Stimulated activated CD8-positive, alpha-beta memory T cell treated with anti-CD3 and anti-CD28 coated beads, Interleukin-12 subunit alpha, Interleukin-12 subunit beta, amount 100 ng/mL, for 1 hour (primary cell): ENCODE results near the gene ELP4.
"Not testable (repeated sequence)": the region's sequence is repeated elsewhere in the genome, so short reads cannot be mapped to it uniquely, and the experiment has no call there.

Experiments
- DNase-seq: peaks from one replicate; pipeline ENCODE4 v3.0.0-alpha.2; 2020; ENCODE audit warnings: low read depth

The ELP4 gene

GRCh38 chr11:31509429-31510345 is at the start of gene ELP4, which contains the start of gene IMMP1L:
Gene ELP4, plus strand, starts transcription at chr11:31509767. Its CDS starts 18 bp downstream, at chr11:31509785.
Gene IMMP1L, minus strand, starts transcription at chr11:31509622. Its CDS starts 46,346 bp downstream, at chr11:31463276.
- peak; percentile 92 for DNase-seq

- DNase-seq: no peak
Measured at GRCh38 chr11:31464436-31464835, 45.1 kb upstream of the ELP4 start.

DNA sequence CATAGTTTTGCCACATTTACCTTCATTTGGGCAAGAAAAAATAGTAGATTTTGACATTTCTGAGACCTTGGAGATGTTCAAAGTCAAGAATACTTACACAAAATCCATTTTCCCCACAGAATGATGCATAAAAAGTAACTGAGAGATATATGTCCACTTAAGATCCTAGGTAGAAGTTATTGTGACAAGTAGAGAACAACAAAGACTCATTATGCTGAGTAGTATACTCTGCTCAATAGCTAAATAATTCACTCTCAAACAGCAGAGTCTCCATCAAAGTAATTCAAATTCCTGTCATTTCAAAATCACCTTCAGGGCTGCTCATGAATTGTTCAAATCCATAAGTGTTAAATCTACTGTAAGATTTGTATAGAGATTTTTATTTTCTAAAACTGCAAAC is 35.5 kb upstream of the ELP4 start:
- DNase-seq: no peak

- no peak for DNase-seq
Measured at GRCh38 chr11:31477528-31478222, 31.9 kb upstream of the ELP4 start.

DNA sequence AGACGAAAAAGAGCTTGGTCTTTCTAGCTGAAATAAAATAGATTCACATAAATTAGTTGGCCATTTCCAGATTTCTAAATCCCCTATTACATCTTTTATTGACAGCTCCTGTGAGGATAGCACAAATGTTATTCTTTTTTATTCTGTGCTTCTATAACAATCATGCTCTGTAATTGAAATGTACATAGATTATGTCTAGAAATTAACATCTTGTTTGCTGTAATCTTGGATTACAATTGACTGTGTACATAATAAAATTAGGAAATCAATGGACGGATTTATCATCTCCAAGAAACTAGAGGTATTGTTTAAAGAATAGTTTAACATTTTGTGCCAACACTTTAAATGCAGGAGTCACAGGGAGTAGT is 31.4 kb upstream of the ELP4 start:
- DNase-seq: no peak

DNA sequence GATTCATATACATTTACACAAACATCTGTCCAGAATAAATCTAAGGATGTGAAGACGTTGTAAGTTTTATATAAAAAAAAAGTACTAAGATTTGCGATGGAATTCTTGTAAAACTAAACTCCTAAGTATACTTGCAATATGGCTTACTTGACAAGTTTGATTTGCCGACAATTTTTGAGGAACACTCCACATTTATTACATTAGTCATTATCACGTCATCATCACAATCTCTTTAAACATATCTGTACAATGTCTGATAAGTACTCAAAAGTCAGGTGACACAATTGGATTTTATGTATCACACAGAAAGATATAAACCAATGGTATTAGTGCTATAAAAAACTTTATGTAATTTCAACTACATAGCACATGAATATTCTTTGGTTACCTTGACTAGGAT is 30.5 kb upstream of the ELP4 start:
- no peak for DNase-seq

- no peak for DNase-seq
Measured at GRCh38 chr11:31480930-31481329, 28.6 kb upstream of the ELP4 start.

GRCh38 chr11:31484497-31484896 is 25.1 kb upstream of the ELP4 start:
- DNase-seq: no peak

DNA sequence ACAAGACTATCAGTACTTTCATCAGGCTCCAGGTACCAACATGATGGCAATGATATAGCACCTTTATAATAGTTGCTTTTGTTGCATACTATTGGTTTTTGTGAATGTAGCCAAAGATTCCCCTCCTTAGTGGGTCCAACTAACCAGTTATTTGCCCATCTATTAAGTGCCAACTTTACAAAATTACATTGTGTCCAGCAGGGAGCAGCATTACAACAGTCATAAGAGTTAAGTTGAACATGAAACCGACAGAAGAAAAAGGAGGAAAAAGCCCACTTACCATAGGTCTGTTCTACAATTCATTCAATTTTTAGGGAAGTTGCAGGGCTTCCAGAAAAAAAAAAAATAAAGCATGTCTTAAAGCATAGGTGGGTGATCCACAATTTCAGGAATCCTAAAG is 21.7 kb upstream of the ELP4 start:
- no peak for DNase-seq

GRCh38 chr11:31492320-31492913 is 17.1 kb upstream of the ELP4 start:
- no peak for DNase-seq

GRCh38 chr11:31493235-31493634 is 16.3 kb upstream of the ELP4 start:
- DNase-seq: no peak

DNA sequence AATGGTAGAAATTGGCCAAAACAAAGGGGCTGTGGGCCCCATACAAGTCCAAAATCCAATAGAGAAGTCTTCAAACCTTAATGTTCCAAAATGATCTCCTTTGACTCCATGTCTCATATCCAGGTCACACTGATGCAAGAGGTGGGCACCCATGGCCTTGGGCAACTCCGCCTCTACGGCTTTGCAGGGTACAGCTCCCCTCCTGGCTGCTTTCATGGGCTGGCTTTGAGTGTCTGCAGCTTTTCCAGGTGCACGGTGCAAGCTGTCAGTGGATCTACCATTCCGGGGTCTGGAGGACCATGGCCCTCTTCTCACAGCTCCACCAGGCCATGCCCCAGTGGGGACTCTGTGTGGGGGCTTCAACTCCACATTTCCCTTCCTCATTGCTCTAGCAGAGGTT is 15.8 kb upstream of the ELP4 start:
- not testable (repeated sequence) for DNase-seq

GRCh38 chr11:31499576-31500178 is 9.9 kb upstream of the ELP4 start:
- DNase-seq: no peak

DNA sequence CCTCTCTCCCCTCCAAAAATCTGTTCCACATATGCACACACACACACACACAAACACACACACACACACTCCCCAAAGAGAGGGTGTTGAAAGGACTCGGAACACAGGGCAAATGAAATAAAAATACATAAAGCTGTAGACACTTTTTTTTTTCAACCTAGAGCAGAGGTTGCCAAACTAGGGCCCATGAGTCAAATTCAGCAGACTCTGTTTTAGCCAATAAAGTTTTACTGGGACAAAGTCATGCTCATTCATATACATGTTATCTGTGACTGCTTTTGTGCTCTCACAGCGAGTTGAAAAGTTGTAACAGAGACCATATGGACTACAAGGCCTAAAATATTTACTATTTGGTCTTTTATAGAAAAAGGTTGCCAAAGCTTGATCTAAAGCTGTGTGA is 9.0 kb upstream of the ELP4 start:
- no peak for DNase-seq

GRCh38 chr11:31509051-31509428 is 527 bp upstream of the ELP4 start:
- DNase-seq: no peak

- no peak for DNase-seq
Measured at GRCh38 chr11:31512117-31512516, 2.5 kb downstream of the ELP4 start.

GRCh38 chr11:31521497-31522150 is 12.1 kb downstream of the ELP4 start:
- no peak for DNase-seq

- DNase-seq: no peak
Measured at GRCh38 chr11:31529189-31529588, 19.6 kb downstream of the ELP4 start.

GRCh38 chr11:31529701-31530100 is 20.1 kb downstream of the ELP4 start:
- DNase-seq: no peak

DNA sequence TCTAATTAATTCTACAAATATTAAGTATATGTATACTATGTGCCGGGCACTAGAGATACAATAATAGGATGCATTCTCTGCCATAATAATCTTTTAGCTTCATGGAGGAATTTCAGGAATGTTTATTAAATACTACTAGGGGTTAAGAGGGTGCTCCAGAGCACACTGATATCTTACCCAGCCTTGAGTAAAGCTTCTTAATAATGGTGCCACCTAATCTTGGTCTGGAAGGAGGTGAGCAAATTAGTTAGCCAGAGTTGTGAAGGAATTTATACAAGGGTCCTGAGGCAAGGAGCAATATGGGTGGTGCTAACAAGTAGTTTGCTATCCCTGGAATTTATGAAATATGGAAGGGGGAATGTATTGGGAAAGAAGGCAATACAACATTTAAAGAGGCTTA is 21.7 kb downstream of the ELP4 start:
- DNase-seq: no peak

GRCh38 chr11:31535479-31535878 is 25.9 kb downstream of the ELP4 start:
- no peak for DNase-seq

GRCh38 chr11:31542862-31543261 is 33.3 kb downstream of the ELP4 start:
- no peak for DNase-seq
